GM21717 (cell line): ENCODE results near the gene CCDC18.
A peak's percentile ranks its signal among the peaks of the same experiment; 100 is the strongest.
"Not testable (repeated sequence)": the region's sequence is repeated elsewhere in the genome, so short reads cannot be mapped to it uniquely, and the experiment has no call there.

Source experiments
- ATAC-seq: cut with Tn5 transposase; IDR thresholded peaks from one replicate; pipeline ENCODE4 v1.9.1; 2021; ENCODE audit warnings: mild to moderate bottlenecking, moderate library complexity; ENCODE audit not compliant: unreplicated experiment

CCDC18 gene

DNA sequence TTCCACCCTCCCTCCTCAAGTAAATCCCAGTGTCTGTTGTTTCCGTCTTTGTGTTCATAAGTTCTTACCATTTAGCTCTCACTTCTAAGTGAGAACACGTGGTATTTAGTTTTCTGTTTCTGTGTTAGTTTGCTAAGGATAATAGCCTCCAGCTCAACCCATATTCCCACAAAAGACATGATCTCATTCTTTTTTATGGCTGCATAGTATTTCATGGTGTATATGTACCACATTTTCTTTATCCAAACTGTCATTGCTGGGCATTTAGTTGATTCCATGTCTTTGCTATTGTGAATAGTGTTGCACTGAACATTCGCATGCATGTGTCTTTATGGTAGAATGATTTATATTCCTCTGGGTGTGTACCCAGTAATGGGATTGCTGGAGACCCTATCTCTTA is 5.9 kb upstream of the CCDC18 start:
- not testable (repeated sequence) for ATAC-seq

DNA sequence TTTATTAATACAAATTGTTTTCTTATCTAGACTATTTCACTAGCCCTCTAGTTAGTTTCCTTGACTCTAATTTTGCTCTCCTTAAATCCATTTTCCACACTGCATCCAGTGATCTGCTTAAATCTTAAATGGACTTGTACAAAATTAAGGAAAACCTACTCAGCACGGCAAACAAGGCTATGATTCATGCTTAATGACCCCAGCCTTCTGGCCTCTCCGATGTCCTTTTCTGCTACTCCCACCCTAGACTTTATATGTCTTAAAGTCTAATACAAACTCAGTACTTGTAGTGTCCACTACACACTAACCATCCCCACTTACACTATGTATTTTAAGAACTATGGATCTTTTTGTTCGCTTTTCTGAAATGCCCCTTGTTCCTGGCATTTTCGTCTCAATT is 2.5 kb upstream of the CCDC18 start:
- ATAC-seq = no peak

DNA sequence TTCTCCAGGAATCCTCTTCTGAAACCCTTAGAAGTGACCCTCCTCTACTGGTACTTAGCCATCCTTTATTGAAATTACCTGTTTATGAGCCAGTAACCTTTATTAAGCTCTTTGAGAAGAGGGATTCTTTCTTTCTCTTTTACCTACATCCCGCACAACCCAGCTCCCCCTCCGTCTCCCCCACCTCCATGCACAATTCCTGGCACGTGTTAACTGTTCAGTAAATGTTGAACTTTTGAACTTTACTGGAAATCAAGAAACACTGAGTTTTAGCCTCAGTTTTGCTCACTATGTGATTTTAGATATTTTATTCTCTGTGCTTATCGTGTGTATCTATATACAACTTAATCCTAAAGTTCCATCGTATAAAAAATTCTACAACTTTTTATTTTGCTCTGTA is 2.1 kb upstream of the CCDC18 start:
- no peak for ATAC-seq

DNA sequence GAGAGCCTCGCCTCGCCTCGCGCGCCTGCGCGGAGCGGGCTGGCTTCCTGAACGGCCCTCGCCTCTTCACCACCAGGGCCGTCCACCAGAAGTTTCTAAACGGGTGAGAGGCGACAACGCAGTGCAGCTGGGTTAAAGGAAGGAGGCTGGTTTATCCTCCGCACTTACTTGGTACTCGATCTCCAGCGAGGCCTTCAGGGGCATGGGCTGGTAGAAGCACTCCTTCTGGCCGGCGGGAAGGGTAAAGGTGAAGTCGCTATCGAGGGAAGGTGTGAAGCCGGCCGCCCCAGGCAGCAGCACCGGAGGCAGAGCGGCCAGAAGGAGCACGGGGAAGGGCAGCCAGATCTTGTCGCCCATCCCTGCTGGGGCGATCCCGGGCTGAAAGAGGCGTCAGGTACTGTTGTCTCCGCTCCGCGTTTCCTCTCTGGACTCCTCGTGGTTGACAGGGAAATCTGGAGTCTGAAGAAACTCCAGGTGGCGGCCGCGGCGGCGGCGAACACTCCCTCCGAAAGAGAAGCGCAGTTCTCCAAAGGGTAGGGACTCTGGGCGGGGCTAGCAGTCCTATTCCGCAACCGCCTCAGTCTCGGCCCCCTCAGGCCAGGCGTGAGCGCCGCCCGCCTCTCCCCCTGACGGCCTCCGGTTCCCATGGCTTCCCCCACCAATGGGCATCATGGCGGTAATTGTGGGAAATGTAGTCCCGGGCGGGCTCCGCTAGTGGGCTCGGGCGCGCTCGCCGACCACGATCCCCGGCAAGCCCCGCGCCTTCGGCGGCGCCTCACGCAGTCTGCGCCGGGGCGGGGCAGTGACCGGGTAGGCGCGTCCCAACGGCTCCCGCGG is 420 bp upstream of the CCDC18 start, which contains the start of gene TMED5:
TMED5 (minus strand) TSS at position 528 of the 837 bp plus-strand sequence; CDS start at position 357, 171 bp downstream.
- ATAC-seq = peak; percentile 89

DNA sequence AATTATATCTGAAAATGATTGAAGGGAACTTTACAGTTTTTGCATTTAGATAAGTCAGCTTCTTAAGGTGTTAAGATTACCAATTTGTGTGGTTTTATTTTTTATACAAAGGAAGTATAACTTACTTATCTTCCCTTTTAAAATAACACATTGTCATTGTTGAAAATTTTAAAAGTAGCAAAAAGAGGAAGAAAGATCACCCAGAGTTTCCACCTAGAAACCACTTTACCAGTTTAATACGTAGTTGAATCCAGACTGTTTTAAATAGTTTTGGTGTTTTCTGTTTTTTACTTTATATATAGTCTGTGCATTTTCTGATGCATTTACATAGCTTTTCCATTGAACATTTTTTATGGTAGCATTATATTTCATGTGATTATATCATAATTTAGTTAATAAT is 6.1 kb downstream of the CCDC18 start:
- ATAC-seq = no peak

DNA sequence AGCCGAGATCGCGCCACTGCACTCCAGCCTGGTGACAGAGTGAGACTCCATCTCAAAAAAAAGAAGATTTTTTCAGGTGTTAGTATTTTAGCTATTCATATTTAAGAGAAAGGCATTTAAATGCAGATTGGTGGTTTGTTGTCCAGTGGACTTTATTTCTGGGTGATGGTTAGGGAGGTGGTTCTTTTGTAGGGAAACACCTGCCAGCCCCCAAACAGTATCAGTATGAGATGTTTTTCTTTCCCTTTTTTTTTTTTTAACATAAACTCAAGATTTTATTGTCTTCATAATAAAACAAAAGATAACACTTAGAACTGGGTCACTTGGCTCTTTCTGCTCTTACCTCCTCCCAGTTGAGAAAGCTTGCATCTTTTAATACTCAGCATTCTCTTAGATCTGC is 9.9 kb downstream of the CCDC18 start:
- ATAC-seq = no peak

DNA sequence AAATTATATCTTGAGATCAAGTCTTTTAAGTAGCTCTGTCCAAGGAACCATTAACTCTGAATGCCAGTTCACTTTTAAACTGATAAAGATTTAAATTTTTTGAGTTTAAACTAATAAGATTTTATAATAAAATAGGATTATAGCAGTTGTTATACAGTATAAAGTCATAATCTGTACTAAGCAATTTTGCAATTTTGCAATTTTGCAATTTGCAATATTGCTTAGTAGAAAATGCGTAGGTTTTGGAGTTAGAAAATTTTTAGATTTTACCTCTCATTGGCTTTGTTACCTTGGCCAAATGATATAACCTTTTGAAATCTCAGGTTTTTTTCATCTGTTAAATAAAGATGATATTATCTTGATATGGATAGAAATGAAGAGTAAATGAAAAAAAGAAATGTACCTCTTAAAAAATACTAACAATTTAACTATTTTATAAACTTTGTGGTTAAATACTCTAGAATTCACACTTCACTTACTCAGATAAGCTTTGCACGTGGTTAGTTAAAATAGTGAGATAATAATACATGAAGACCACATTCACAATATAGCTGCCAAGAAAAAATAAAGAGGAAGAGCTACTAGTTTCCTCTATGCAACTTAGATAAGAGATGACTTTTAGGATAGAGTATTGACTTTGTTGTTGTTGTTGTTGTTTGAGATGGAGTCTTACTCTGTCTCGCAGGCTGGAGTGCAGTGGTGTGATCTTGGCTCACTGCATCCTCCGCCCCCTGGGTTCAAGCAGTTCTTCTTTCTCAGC is 13.9 kb downstream of the CCDC18 start:
- no peak for ATAC-seq

DNA sequence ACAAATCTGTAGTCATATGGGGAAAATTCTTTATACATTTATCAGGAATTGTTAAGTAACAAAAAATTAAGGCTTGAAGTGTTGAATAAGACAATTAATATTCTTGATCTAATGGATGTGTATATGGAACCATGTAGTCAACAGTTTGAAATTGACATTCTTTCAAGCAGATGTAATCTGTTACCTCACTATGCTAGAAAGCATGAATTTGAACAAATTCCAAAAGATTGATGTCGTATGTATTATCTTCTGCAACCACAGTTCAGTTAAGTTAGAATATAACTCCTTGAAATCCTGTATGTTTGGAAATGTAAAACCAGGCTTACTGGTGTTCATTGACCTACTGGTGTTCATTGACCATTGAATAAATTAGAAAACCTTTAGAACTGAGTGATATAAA is 16.1 kb downstream of the CCDC18 start:
- no peak for ATAC-seq

DNA sequence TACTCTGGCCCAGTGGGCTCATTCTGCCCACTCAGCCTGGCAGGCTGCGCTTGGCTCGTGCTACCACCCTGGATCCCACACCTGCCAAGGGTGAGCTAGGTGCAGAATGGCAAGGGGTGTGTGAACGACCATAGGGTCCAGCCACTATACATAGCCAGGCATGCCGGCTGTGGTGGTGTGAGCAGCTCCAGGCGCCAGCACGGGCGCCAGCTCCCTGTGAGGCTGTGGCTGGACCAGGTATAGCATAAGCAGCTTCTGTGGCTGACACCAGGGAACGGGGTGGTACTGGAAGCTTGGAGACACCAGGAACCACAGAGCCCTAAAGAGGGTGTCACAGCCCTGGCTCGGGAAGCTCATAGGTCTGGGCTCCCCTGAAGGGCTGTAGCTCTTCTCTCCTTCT is 18.6 kb downstream of the CCDC18 start:
- ATAC-seq = no peak

DNA sequence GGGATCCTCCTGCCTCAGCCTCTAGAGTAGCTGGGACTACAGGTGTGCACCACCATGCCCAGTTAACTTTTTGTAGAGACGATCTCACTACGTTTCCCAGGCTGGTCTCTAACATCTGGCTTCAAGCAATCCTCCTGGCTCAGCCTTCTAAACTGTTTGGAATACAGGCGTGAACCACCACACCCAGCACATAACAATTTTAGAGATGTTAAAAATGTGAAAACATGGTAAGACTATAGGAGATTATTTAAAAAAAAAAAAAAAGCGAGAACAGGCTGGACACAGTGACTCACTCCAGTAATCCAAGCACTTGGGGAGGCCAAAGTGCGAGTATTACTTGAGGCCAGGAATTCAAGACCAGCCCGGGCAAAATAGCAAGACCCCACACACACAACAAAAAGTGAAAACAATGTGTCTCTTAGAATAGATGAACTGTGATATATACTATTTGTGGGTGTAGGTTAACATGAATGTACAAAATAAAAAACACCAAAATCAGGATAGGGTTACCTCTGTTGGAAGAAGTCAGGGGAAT is 19.6 kb downstream of the CCDC18 start:
- no peak for ATAC-seq

DNA sequence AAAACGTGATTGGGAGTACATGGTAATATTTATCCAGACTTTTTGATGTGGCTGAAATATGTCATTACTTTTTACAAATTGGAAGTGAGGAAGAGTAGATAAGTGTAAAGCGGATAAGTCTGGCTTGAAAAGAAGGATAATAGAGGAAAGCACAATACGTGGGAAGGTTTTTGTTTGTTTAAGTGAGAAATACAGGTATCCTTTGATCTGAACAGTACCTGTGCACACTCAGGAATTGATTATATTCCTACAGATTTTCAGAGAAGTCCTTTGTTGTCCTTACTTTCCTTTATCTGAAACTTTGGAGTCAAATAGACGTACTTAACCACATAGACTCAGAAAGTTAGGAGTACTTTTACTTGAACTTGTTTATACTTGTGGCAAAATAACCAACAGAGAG is 20.2 kb downstream of the CCDC18 start:
- ATAC-seq = no peak

DNA sequence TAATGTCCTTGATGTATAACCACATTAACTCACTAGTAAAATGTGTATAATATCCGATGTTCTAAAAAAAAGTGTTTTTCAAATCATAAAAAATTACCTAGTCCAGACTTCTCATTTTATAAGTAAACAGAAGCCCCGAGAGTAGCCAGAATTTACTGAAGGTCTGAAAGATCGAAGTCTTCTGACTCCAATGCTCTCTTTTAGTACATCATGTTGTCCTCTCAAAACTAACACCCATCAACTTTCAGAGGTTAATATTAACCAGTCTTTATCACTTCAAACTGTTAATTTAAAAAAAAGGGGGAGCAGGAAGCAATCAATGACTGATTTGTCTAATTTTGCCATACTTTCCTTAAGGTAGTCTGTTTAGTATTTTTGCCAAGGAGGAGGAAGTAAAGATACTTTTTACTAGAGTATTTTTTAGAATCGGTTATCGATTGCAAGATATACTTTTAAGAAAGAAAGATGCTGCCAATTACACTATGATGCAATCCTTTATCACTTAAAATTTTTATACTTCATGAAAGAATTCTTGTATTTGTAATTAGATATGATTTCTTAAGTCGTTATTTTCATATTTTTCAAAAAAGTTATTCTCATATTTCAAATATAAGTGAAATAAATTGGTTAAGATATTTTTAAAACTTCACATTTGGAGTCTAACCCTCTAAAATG is 25.5 kb downstream of the CCDC18 start:
- ATAC-seq = no peak

DNA sequence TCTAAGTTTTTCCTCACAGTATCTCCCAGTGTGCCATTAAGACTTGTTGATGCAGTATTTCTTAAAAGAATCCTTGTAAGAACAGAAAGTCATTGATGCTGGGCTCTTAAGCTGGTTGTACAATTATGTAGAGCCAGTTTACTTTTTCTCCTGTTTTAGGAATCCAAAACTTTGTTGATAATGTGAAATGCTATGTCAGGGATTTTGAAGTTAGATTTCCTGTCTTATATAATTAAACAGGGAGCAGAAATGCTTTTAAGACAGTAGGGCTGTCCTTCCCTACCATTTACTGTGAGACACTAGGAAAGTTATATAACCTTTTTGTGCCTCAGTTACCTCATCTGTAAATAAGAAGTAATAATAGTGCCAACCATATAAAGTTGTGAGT is 26.0 kb downstream of the CCDC18 start:
- ATAC-seq = no peak

DNA sequence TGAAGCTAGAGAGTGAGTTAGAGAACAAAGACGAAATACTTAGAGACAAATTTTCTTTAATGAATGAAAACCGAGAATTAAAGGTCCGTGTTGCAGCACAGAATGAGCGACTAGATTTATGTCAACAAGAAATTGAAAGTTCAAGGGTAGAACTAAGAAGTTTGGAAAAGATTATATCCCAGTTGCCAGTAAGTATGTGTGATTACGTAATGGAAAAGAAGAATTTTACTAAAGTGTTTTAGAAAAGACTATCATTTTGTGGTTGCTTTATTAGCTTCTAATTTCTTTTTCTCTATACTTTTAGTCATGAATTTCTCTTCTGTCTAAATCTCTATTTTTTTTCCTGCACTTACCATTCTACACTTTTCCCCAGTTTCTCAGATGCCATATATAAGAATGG is 26.7 kb downstream of the CCDC18 start:
- ATAC-seq = no peak

DNA sequence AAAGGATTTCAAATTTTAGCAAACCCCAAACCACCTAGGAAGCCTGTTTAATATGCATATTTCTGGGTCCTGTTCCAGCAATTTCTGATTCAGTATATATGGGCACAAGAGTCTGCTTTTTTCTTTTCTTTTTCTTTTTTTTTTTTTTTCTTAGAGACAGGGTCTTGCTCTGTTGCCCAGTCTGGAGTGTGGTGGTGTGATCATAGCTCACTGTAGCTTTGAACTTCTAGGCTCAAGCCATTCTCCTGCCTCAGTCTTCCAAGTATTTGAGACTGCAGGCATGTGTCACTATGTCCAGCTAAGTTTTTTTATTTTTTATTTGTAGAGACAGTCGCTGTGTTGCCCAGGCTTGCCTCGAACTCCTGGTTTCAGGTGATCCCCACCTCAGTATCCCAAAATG is 34.8 kb downstream of the CCDC18 start:
- no peak for ATAC-seq

DNA sequence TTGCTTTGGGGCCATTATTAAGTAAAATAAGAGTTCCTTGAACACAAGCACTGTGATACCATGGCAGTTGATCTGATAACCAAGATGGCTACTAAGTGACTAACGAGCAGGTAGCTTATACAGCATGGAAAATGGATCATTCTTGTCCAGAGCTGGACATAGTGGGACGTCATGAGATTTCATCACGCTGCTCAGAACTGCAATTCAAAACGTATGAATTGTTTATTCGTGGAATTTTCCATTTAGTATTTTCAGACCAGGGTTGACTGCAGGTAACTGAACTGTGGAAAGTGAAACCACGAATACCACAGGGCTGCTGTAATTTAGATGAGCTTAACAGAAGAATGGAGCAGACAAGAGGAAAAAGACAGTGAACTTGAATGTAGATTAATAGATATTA is 38.9 kb downstream of the CCDC18 start:
- no peak for ATAC-seq

DNA sequence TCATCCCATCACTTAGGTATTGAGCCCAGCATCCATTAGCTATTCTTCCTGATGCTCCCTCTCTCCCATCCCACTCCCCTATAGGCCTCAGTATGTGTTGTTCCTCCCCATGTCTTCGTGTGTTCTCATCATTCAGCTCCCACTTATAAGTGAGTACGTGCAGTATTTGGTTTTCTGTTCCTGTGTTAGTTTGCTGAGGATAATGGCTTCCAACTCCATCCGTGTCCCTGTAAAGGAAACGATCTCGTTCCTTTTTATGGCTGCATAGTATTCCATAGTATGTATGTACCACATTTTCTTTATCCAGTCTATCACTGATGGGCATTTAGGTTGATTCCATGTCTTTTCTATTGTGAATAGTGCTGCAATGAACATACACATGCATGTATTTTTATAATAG is 40.2 kb downstream of the CCDC18 start:
- not testable (repeated sequence) for ATAC-seq

DNA sequence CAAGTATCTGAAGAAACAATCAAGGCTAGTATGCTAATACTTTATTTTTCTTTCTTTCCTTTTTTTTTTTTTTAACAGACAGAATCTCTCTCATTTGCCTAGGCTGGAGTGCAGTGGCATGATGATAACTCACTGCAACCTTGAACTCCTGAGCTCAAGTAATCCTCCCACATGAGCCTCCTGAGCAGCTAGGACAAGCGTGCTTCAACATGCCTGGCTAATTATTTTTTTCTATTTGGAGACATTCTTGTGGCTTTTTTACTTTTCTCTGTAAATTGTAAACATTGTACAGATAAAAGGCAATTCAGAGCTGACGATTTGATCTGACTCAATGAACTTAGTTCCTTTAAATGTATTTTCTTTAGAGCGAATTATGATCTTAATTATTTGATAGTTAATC is 41.4 kb downstream of the CCDC18 start:
- no peak for ATAC-seq

DNA sequence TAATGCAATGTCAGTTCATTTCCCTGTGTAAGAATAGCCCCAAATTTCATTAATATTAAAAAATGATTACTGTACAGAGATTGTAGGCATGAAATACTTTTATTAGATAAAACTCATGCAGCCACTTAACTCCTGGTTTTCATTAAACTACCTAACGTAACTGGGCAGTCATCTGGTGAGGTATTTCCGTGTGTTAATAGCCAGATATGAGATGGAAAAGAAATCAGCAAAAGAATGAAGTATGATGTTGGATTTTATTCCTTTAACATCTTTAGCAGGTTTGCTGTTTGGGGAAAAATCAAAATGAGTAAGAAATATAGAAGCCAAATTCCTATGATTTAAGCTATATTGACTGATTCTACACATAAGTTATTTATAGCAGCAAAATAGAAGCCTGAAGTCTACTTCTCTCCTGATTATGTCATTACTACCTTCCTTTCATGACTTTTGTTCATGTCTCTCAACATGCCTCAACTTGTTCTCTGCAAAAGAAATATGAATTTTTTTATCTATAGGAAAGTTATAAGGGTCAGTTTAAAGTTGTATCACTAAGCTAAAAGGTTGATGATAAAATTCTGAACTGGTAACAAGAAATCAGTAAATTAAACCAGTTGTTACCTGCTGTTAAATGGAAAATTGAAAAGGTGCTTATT is 42.6 kb downstream of the CCDC18 start:
- ATAC-seq = no peak

DNA sequence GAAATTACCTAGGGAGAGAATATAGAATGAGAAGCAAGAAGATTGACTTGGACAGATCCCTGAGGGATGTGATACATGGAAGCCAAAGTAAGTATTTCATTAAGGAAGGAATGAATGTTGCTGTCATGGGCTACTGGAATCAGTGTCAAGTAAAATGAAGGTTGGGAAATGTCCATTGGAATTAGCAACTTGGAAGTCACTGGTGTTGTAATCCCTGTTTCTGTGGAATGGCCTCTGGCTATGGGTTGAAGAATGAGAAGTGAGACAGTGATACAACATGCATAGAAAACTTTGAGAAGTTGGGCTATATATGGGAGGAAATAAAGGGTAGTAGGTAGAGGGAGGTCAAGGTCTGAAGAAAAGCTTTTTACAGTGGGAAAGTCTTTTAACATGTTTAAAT is 54.7 kb downstream of the CCDC18 start:
- no peak for ATAC-seq

DNA sequence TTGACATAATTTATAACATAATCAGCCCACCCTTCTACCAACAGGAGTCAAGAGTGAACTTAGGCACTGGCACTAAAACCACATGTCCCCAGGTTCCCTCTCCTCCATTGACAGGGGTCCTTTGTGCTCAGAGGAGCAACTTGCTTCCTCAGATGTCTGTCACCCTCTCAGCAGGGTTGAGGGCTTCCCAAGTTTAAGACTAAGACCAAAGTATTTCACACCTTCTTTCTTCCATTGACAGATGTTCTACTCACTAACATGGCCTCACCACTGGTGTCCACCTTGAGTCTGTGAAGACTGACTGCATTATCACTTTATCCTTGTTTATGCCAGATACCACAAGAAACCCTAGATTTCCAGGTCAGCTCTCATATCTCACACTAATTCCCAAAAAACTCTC is 56.5 kb downstream of the CCDC18 start:
- no peak for ATAC-seq
